PC-3 (cell line): ENCODE results near the gene ZDHHC1. TPM values are rescaled to one million over a fixed set of nuclear protein-coding genes. Genes with fewer than 3 reads are reported as not detected.

Experiments
- ATAC-seq: fragments of 200-7000 bp; cut with Tn5 transposase; 2 replicates; pipeline ENCODE4 v1.9.1; 2020; ENCODE audit warnings: mild to moderate bottlenecking, moderate library complexity
- BruUV-seq: library from RNA; stranded (reverse); fragments of 400-500 nt; replicated peaks from 2 replicates; lab custom pipeline; 2021; lab: Mats Ljungman, UMichigan
- CTCF ChIA-PET: fragments of 300-600 bp; sonication (Branson Sonifier 250); formaldehyde crosslinking; loops from one replicate; lab custom pipeline; 2022; ENCODE audit warnings: antibody characterized with exemption; lab: Charles Lee
- POLR2A ChIA-PET: fragments of 300-600 bp; sonication (Branson Sonifier 250); formaldehyde crosslinking; loops from one replicate; lab custom pipeline; 2022; ENCODE audit warnings: antibody characterized with exemption; ENCODE audit not compliant: unreplicated experiment; lab: Charles Lee
- DNase-seq: peaks from one replicate; pipeline ENCODE4 v3.0.0-alpha.2; 2015
- H2AFZ ChIP-seq: fragments of 300-600 bp; sonication (generic); 2 replicates; pipeline ENCODE4 v1.6.0; 2016; ENCODE audit warnings: antibody characterized with exemption, low read length
- H3F3A ChIP-seq: fragments of 300-600 bp; sonication (generic); one replicate; pipeline ENCODE4 v1.6.0; 2017; ENCODE audit warnings: antibody characterized with exemption, low read length, control low read depth, mild to moderate bottlenecking; ENCODE audit not compliant: unreplicated experiment
- H3K27ac ChIP-seq: fragments of 300-600 bp; sonication (generic); 2 replicates; pipeline ENCODE4 v1.5.1; 2016; ENCODE audit warnings: mild to moderate bottlenecking, low read length
- H3K27me3 ChIP-seq: fragments of 300-600 bp; sonication (generic); 2 replicates; pipeline ENCODE4 v1.6.1; 2016; ENCODE audit warnings: low read length, mixed read lengths
- H3K36me3 ChIP-seq: fragments of 300-600 bp; sonication (generic); 2 replicates; pipeline ENCODE4 v1.6.1; 2016; ENCODE audit warnings: low read depth, mixed run types, low read length, mixed read lengths
- H3K4me1 ChIP-seq: fragments of 300-600 bp; sonication (generic); 2 replicates; pipeline ENCODE4 v1.5.1; 2016; ENCODE audit warnings: low read length; ENCODE audit not compliant: insufficient read depth
- H3K4me2 ChIP-seq: fragments of 300-600 bp; sonication (generic); 2 replicates; pipeline ENCODE4 v1.6.0; 2016; ENCODE audit warnings: low read length
- H3K4me3 ChIP-seq: fragments of 300-600 bp; sonication (generic); 2 replicates; pipeline ENCODE4 v1.5.1; 2016; ENCODE audit warnings: mild to moderate bottlenecking, low read length, mixed read lengths
- H3K79me2 ChIP-seq: fragments of 300-600 bp; sonication (generic); 2 replicates; pipeline ENCODE4 v1.6.1; 2017; ENCODE audit warnings: low read length, mixed read lengths
- H3K9ac ChIP-seq: fragments of 300-600 bp; sonication (generic); 2 replicates; pipeline ENCODE4 v1.6.0; 2016; ENCODE audit warnings: mild to moderate bottlenecking, low read length
- H3K9me2 ChIP-seq: fragments of 300-600 bp; sonication (generic); replicated peaks from 2 replicates; pipeline ENCODE4 v1.6.1; 2016; ENCODE audit warnings: mixed run types, low read length, mixed read lengths
- H3K9me3 ChIP-seq: fragments of 300-600 bp; sonication (generic); 2 replicates; pipeline ENCODE4 v1.6.1; 2016; ENCODE audit warnings: low read length, mixed read lengths
- H4K20me1 ChIP-seq: fragments of 300-600 bp; sonication (generic); 2 replicates; pipeline ENCODE4 v1.6.1; 2016; ENCODE audit warnings: low read length, mixed read lengths
- CTCF ChIP-seq: fragments of 300-600 bp; sonication (generic); conservative IDR thresholded peaks from 2 replicates; pipeline ENCODE4 v1.5.1; 2017; ENCODE audit warnings: antibody characterized with exemption, low read depth, mild to moderate bottlenecking, low read length
- EZH2 ChIP-seq: fragments of 300-600 bp; sonication (generic); IDR thresholded peaks from one replicate; pipeline ENCODE4 v1.6.1; 2017; ENCODE audit warnings: antibody characterized with exemption, mild to moderate bottlenecking, low read length; ENCODE audit not compliant: unreplicated experiment
- EZH2phosphoT487 ChIP-seq: fragments of 300-600 bp; sonication (generic); IDR thresholded peaks from 2 replicates; pipeline ENCODE4 v1.6.1; 2018; ENCODE audit warnings: mild to moderate bottlenecking, antibody characterized with exemption, low read length, borderline replicate concordance
- intact Hi-C: fragments of 100-400 bp; cut with micrococcal nuclease; formaldehyde crosslinking; loops from 2 replicates; pipeline ENCODE4 v1.9.0; 2023
- total RNA-seq: library from RNA; depleted of rRNA; stranded (reverse); fragments of >200 nt; gene quantifications from 2 replicates; pipeline ENCODE4 v1.2.3, GENCODE V29; 2014

The ZDHHC1 gene
- total RNA-seq, 1 experiment from 2014 or later = 4.8 TPM

GRCh38 chr16:67457611-67458010 lies 41.3 kb upstream of the ZDHHC1 start:
- Histone ChIP-seq H3K9me2 (no peaks in the 10 kb centered on the region), H2AFZ (no peak overlapping the region), H3F3A (no peaks in the 10 kb centered on the region), H3K9ac (no peak overlapping the region), H3K27ac (no peak overlapping the region), H3K27me3 (no peaks in the 10 kb centered on the region), H3K4me1 (no peaks in the 10 kb centered on the region), H3K4me2 (no peak overlapping the region), H3K9me3 (no peaks in the 10 kb centered on the region), H3K79me2 (0 out of 2 replicates have a peak, but pooled peaks cover 8% of the 10 kb centered on the region), H3K36me3 (no peaks in the 10 kb centered on the region), H3K4me3 (no peak overlapping the region), H4K20me1 (no peaks in the 10 kb centered on the region)
- ChIA-PET POLR2A (no interaction called here), CTCF (no interaction called here)
- BruUV-seq = no TSS peak
- ATAC-seq (no peak), DNase-seq (no peak)
- TF ChIP-seq CTCF = no peak
- no peak for TF ChIP-seq EZH2phosphoT487
- TF ChIP-seq EZH2 = no peak
- intact Hi-C loops = no loop called here

DNA sequence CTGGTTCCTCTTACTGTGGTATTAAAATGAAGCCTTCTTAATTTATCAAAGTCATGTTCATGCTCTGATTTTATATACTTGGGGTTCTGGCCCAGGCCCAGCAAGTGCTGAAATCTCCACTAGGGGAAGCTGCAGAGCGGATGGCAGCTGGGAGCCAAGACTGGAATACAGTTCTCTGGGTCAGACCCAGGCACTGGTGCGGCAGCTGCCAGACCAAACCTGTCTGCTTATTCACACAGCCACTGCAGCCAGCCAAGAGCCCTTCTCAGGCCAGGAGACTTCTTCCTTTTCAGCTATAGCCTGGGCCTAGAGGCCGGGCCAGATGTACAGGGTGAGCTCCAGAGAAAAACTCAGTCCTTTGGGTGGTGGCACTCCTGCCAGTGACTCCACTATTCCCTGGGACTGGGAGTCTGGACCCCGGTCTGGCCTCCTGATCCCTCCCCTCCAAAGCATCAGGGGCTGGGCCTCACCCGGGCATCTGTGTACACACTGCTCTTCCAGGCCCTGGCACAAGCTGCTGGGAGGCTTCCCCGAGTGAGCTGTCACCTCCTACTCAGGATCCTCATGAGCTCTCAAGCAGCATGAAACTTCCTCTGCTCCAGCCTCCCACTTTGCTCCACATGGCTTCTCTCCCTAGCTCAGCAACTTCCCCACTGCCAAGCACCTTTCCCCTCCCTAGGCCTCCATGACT lies 40.3 kb upstream of the ZDHHC1 start:
- no peak for TF ChIP-seq EZH2
- TF ChIP-seq CTCF = peak; percentile 46
- BruUV-seq = no TSS peak
- no peaks in the 10 kb centered on the region for H3K27me3 ChIP-seq
- intact Hi-C loops = no loop called here
- no peak overlapping the region for H2AFZ ChIP-seq
- no peaks in the 10 kb centered on the region for H3K79me2 ChIP-seq
- no peaks in the 10 kb centered on the region for H3K4me1 ChIP-seq
- no peak for DNase-seq
- H3K4me3 ChIP-seq = no peak overlapping the region
- H3K36me3 ChIP-seq = no peaks in the 10 kb centered on the region
- CTCF ChIA-PET = interaction anchor here (0.6 kb wide), 1 partner anchor 21 kb away, joined by 4 read pairs; no protein-coding TSS in a partner anchor
- no peak overlapping the region for H3K27ac ChIP-seq
- no peaks in the 10 kb centered on the region for H3F3A ChIP-seq
- no peak for ATAC-seq
- POLR2A ChIA-PET = no interaction called here
- H4K20me1 ChIP-seq = no peaks in the 10 kb centered on the region
- H3K9ac ChIP-seq = no peak overlapping the region
- H3K9me2 ChIP-seq = no peaks in the 10 kb centered on the region
- no peak overlapping the region for H3K4me2 ChIP-seq
- H3K9me3 ChIP-seq = no peaks in the 10 kb centered on the region

DNA sequence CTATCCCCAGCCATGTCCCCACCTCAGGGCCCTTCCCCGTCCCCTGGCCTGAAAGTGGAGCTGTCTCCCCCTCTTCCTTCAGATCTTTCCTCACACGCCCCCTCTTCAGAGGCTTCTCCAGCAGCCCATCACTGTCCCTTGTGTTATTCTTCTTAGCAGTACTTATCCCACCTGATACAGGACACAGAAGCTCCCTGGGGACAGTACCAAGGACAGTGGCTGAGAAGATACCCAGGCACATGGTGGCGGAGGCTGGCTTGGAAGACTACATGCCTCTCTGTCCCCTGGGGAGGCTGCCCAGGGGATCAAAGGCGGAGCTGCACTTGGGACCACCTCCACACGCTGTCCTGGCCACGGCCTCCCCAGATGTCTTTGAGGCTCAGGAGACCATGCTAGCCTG lies 38.6 kb upstream of the ZDHHC1 start:
- H3K36me3 ChIP-seq = no peaks in the 10 kb centered on the region
- POLR2A ChIA-PET = no interaction called here
- no peak overlapping the region for H3K9ac ChIP-seq
- H3K79me2 ChIP-seq = no peaks in the 10 kb centered on the region
- intact Hi-C loops = no loop called here
- H3K4me3 ChIP-seq = no peak overlapping the region
- no peak for TF ChIP-seq EZH2phosphoT487
- TF ChIP-seq CTCF = no peak
- no peak for TF ChIP-seq EZH2
- CTCF ChIA-PET = interaction anchor here (0.7 kb wide), 1 partner anchor 24 kb away, joined by 4 read pairs; the partner anchor contains the start of gene HSD11B2
- no peak overlapping the region for H3K27ac ChIP-seq
- no peaks in the 10 kb centered on the region for H3K9me2 ChIP-seq
- DNase-seq = no peak
- no peaks in the 10 kb centered on the region for H3F3A ChIP-seq
- no peak overlapping the region for H2AFZ ChIP-seq
- BruUV-seq = no TSS peak
- H4K20me1 ChIP-seq = no peaks in the 10 kb centered on the region
- no peak overlapping the region for H3K4me2 ChIP-seq
- no peaks in the 10 kb centered on the region for H3K4me1 ChIP-seq
- ATAC-seq = no peak
- H3K27me3 ChIP-seq = no peaks in the 10 kb centered on the region
- no peaks in the 10 kb centered on the region for H3K9me3 ChIP-seq
